Chondrocyte (in vitro differentiated cells): ENCODE measurements around the gene SLC25A19. TPM values are rescaled to one million over a fixed set of nuclear protein-coding genes. Genes with fewer than 3 reads are reported as not detected.

Experiments
- DNase-seq: peaks from one replicate; pipeline ENCODE4 v3.0.0; 2021; ENCODE audit warnings: mixed read lengths, low spot score
- H3K27ac Mint-ChIP-seq: one replicate; pipeline ENCODE4 v1.8.0; 2021; ENCODE audit warnings: mild to moderate bottlenecking, moderate library complexity, mixed read lengths; ENCODE audit not compliant: unreplicated experiment
- H3K27me3 Mint-ChIP-seq: 2 replicates; pipeline ENCODE4 v1.8.0; 2021; ENCODE audit warnings: low read depth, mixed read lengths
- H3K36me3 Mint-ChIP-seq: 2 replicates; pipeline ENCODE4 v1.8.0; 2021; ENCODE audit warnings: low read depth, mixed read lengths
- H3K4me1 Mint-ChIP-seq: 2 replicates; pipeline ENCODE4 v1.8.0; 2021; ENCODE audit warnings: low read depth, mild to moderate bottlenecking, mixed read lengths
- H3K4me3 Mint-ChIP-seq: one replicate; pipeline ENCODE4 v1.8.0; 2021; ENCODE audit warnings: mild to moderate bottlenecking, moderate library complexity, mixed read lengths; ENCODE audit not compliant: unreplicated experiment
- H3K9me3 Mint-ChIP-seq: 2 replicates; pipeline ENCODE4 v1.8.0; 2021; ENCODE audit warnings: low read depth, mixed read lengths
- CTCF ChIP-seq: fragments of 200-600 bp; sonication (generic); IDR thresholded peaks from 2 replicates; pipeline ENCODE4 v1.5.0; 2021; ENCODE audit warnings: antibody characterized with exemption, mild to moderate bottlenecking, moderate library complexity
- total RNA-seq: library from RNA; stranded (reverse); gene quantifications from 3 replicates; pipeline ENCODE4 v1.2.1, GENCODE V29; 2021

Gene SLC25A19
- total RNA-seq, 1 donor from 2014 or later = 11.7 TPM

DNA sequence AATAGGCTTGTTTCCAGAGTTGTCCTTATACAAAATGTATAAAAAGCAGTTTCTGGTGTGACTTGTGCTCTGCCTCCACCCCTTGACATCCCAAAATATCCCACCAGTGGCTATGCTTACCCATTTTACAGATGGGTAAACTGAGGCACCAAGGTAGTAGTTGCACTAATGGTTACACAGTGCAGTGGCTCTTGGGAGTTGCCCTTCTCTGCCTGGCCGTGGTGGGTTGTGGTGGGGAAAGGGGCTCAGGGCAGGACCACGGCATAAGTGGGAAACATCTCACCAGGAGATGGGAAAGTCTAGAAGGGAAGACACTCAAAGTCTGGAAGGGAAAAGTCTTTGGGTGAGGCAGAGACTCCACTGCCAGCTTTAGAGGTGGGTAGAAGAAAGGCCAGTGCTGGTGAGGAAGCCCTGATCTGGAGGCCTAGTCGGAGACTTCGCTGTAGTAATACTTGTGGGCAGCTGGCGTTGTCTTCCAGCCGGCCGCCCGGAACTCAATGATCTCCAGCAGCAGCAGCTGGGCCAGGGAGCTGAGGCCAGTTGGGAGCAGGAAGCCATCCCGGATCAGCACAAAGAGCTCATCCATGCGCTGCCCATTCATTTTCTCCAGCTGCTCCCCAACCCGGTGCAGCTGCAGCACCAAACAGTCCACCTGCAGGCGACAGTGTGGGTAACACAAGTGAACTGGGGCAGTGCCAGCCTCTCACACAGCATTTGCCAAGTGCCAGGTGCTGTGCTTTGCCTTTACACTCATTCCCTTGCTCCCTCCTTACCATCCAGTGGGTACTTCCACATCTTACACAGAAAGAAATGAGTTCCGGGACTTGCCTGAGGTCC lies 22.7 kb downstream of the SLC25A19 start:
- H3K27ac Mint-ChIP-seq = no peak overlapping the region
- no peak overlapping the region for H3K4me3 Mint-ChIP-seq
- no peaks in the 10 kb centered on the region for H3K9me3 Mint-ChIP-seq
- DNase-seq = no peak
- no peak for TF ChIP-seq CTCF
- peaks cover 24% of the 10 kb centered on the region for H3K4me1 Mint-ChIP-seq
- H3K36me3 Mint-ChIP-seq = peaks cover 5% of the 10 kb centered on the region
- no peaks in the 10 kb centered on the region for H3K27me3 Mint-ChIP-seq

GRCh38 chr17:75265614-75266315 lies 23.5 kb downstream of the SLC25A19 start:
- H3K4me3 Mint-ChIP-seq = no peak overlapping the region
- no peaks in the 10 kb centered on the region for H3K9me3 Mint-ChIP-seq
- no peak for TF ChIP-seq CTCF
- DNase-seq = no peak
- no peaks in the 10 kb centered on the region for H3K27me3 Mint-ChIP-seq
- H3K27ac Mint-ChIP-seq = no peak overlapping the region
- H3K4me1 Mint-ChIP-seq = peaks cover 28% of the 10 kb centered on the region
- H3K36me3 Mint-ChIP-seq = peaks cover 5% of the 10 kb centered on the region

GRCh38 chr17:75263055-75263454 lies 26.2 kb downstream of the SLC25A19 start:
- Mint-ChIP-seq H3K27me3 (no peaks in the 10 kb centered on the region), H3K36me3 (peaks cover 5% of the 10 kb centered on the region), H3K4me3 (peak overlapping the region; percentile 98), H3K27ac (no peak overlapping the region), H3K9me3 (no peaks in the 10 kb centered on the region), H3K4me1 (peaks cover 36% of the 10 kb centered on the region)
- no peak for TF ChIP-seq CTCF
- no peak for DNase-seq

- H3K4me3 Mint-ChIP-seq = peak overlapping the region; percentile 98
- H3K4me1 Mint-ChIP-seq = peaks cover 40% of the 10 kb centered on the region
- H3K36me3 Mint-ChIP-seq = peaks cover 5% of the 10 kb centered on the region
- no peak for TF ChIP-seq CTCF
- DNase-seq = no peak
- H3K27ac Mint-ChIP-seq = peak overlapping the region; percentile 100
- no peaks in the 10 kb centered on the region for H3K27me3 Mint-ChIP-seq
- no peaks in the 10 kb centered on the region for H3K9me3 Mint-ChIP-seq
Measured at GRCh38 chr17:75262112-75262606, 27.1 kb downstream of the SLC25A19 start.

GRCh38 chr17:75261336-75262111 lies 27.7 kb downstream of the SLC25A19 start, which contains the start of the genes GGA3 and MRPS7:
TSS of gene GGA3 (minus strand) at chr17:75261606. CDS start at chr17:75261587, 19 bp downstream.
TSS of gene MRPS7 (plus strand) at chr17:75261879. CDS start at chr17:75261901, 22 bp downstream.
- Mint-ChIP-seq H3K4me1 (peaks cover 40% of the 10 kb centered on the region), H3K27me3 (no peaks in the 10 kb centered on the region), H3K9me3 (no peaks in the 10 kb centered on the region), H3K4me3 (peak within 1 kb of the TSS; percentile 98), H3K27ac (peak within 1 kb of the TSS; percentile 100), H3K36me3 (peaks cover 3% of the 10 kb centered on the region)
- no peak for TF ChIP-seq CTCF
- no peak for DNase-seq
